Upper lobe of left lung (tissue), 6 donors: Measurements from ENCODE around the gene TNFSF4. TPM values are rescaled to one million over a fixed set of nuclear protein-coding genes. Genes with fewer than 3 reads are reported as not detected.
"Not testable (repeated sequence)": the region's sequence is repeated elsewhere in the genome, so short reads cannot be mapped to it uniquely, and the experiment has no call there.

Experiments used
- ATAC-seq, 2 donors: fragments of 200-7000 bp; cut with Tn5 transposase; one replicate each; pipeline ENCODE4 v1.9.1; 2022; ENCODE audit warnings: mild to moderate bottlenecking in 2 of 2, moderate library complexity in 2 of 2; ENCODE audit not compliant: low FRiP score in 2 of 2
- DNase-seq, 2 donors: peaks; one replicate each; pipeline ENCODE4 v3.0.0-alpha.2; 2019 to 2020
- H3K27ac ChIP-seq, 4 donors: fragments of 200-600 bp; sonication (generic); one replicate each; pipeline ENCODE4 v1.5.1; 2016 to 2019
- H3K27me3 ChIP-seq, 4 donors: fragments of 200-600 bp; sonication (generic); one replicate each; pipeline ENCODE4 v1.5.1; 2017 to 2019
- H3K36me3 ChIP-seq, 4 donors: fragments of 200-600 bp; sonication (generic); one replicate each; pipeline ENCODE4 v1.5.1; 2016 to 2019
- H3K4me1 ChIP-seq, 4 donors: fragments of 200-600 bp; sonication (generic); one replicate each; pipeline ENCODE4 v1.5.1; 2018 to 2019
- H3K4me3 ChIP-seq, 4 donors: fragments of 200-600 bp; sonication (generic); one replicate each; pipeline ENCODE4 v1.5.1; 2017 to 2019; ENCODE audit warnings: mild to moderate bottlenecking in 2 of 4, moderate library complexity in 1 of 4
- H3K9me3 ChIP-seq, 4 donors: fragments of 200-600 bp; sonication (generic); one replicate each; pipeline ENCODE4 v1.5.1; 2018 to 2019
- CTCF ChIP-seq, 6 experiments: fragments of 450-650 bp in 4 of 6; fragments of 200-600 bp in 2 of 6; sonication (generic) in 2 of 6; IDR thresholded peaks; one replicate each; pipeline ENCODE4 v1.5.1; 2016 to 2019; ENCODE audit warnings: antibody characterized with exemption in 6 of 6
- EP300 ChIP-seq, 4 donors: sonication (generic); formaldehyde crosslinking; IDR thresholded peaks; one replicate each; pipeline ENCODE4 v1.5.1; 2017; ENCODE audit warnings: antibody characterized with exemption in 4 of 4, control low read depth in 2 of 4
- POLR2A ChIP-seq, 4 donors: fragments of 450-650 bp; IDR thresholded peaks; one replicate each; pipeline ENCODE4 v1.5.1; 2016 to 2017; ENCODE audit warnings: antibody characterized with exemption in 4 of 4, mild to moderate bottlenecking in 2 of 4
- POLR2AphosphoS5 ChIP-seq, 2 donors: sonication (generic); formaldehyde crosslinking; IDR thresholded peaks; one replicate each; pipeline ENCODE4 v1.5.1; 2017; ENCODE audit warnings: antibody characterized with exemption in 2 of 2
- WGBS, 2 donors: methylation state at CpG; one replicate each; pipeline ENCODE4 v1.1.5; 2017 to 2018; 5-methylcytosine and 5-hydroxymethylcytosine counted together
- total RNA-seq, 6 donors: library from RNA; depleted of rRNA in 4 of 6; stranded (reverse); fragments of >200 nt in 4 of 6; gene quantifications; one replicate each; pipeline versions ENCODE4 v1.1.0 to v1.2.1, GENCODE V29; 2016 to 2021
- donor health status: DM: no; HTN: no; CAD: no; lungs with moderate emphysema.
- donor health status: DM: no; HTN: yes; CAD: no; lungs with severe emphysema.

Gene TNFSF4
- total RNA-seq, 6 donors from 2014 or later: 0.46 to 1.5 (median 0.90) TPM

GRCh38 chr1:173161510-173162221 lies 45.5 kb downstream of the TNFSF4 start:
- no peak overlapping the region for H3K4me3 ChIP-seq
- no peaks in the 10 kb centered on the region for H3K9me3 ChIP-seq
- WGBS, 2 donors: 83 to 92% methylated on average over 3 of the region's 3 CpGs
- TF ChIP-seq POLR2AphosphoS5 (IDR thresholded peaks at IDR 0.05) (no peak), EP300 (IDR thresholded peaks at IDR 0.05) (no peak), CTCF (IDR thresholded peaks at IDR 0.05) (no peak), POLR2A (IDR thresholded peaks at IDR 0.05) (no peak)
- no peaks in the 10 kb centered on the region for H3K36me3 ChIP-seq
- no peaks in the 10 kb centered on the region for H3K4me1 ChIP-seq
- no peaks in the 10 kb centered on the region for H3K27me3 ChIP-seq
- no peak overlapping the region for H3K27ac ChIP-seq
- no peak for DNase-seq
- no peak for ATAC-seq

GRCh38 chr1:173153964-173154363 lies 53.2 kb downstream of the TNFSF4 start:
- not testable (repeated sequence) for ATAC-seq, H3K4me1 ChIP-seq, H3K27ac ChIP-seq, H3K36me3 ChIP-seq, H3K4me3 ChIP-seq, H3K9me3 ChIP-seq, H3K27me3 ChIP-seq
- WGBS, 2 donors: 88 to 95% methylated on average over 9 of the region's 9 CpGs
- peak in 1 of 2 donors; percentile 22 for DNase-seq

- 94 to 97% methylated on average over 4 of the region's 4 CpGs for whole genome bisulfite sequencing, 2 donors
- TF ChIP-seq CTCF (IDR thresholded peaks at IDR 0.05) (no peak), POLR2A (IDR thresholded peaks at IDR 0.05) (no peak), EP300 (IDR thresholded peaks at IDR 0.05) (no peak), POLR2AphosphoS5 (IDR thresholded peaks at IDR 0.05) (no peak)
- DNase-seq: no peak
These were observed 53.6 kb downstream of the TNFSF4 start for GRCh38 chr1:173153503-173153902.

GRCh38 chr1:173152598-173152997 lies 54.5 kb downstream of the TNFSF4 start:
- Histone ChIP-seq H3K4me3 (no peak overlapping the region), H3K36me3 (no peaks in the 10 kb centered on the region), H3K9me3 (peaks cover 0 to 3% (median 0%) of the 10 kb centered on the region in 4 donors), H3K4me1 (no peaks in the 10 kb centered on the region), H3K27me3 (no peaks in the 10 kb centered on the region), H3K27ac (no peak overlapping the region)
- no peak for ATAC-seq
- TF ChIP-seq POLR2AphosphoS5 (IDR thresholded peaks at IDR 0.05): no peak
- no peak for TF ChIP-seq POLR2A (IDR thresholded peaks at IDR 0.05)
- no peak for TF ChIP-seq CTCF (IDR thresholded peaks at IDR 0.05)
- no peak for TF ChIP-seq EP300 (IDR thresholded peaks at IDR 0.05)
- DNase-seq: no peak
- 89% methylated on average over 2 of the region's 2 CpGs for WGBS, 2 donors

More at GRCh38 chr1:173153503-173153902, 53.6 kb downstream of the TNFSF4 start:
- Histone ChIP-seq H3K4me1 (no peaks in the 10 kb centered on the region), H3K9me3 (peaks cover 0 to 3% (median 0%) of the 10 kb centered on the region in 4 donors), H3K27ac (no peak overlapping the region), H3K4me3 (no peak overlapping the region), H3K36me3 (no peaks in the 10 kb centered on the region), H3K27me3 (no peaks in the 10 kb centered on the region)
- no peak for ATAC-seq

GRCh38 chr1:173150795-173151194 lies 56.3 kb downstream of the TNFSF4 start:
- Histone ChIP-seq H3K9me3 (peaks cover 0 to 13% (median under 1%) of the 10 kb centered on the region in 4 donors), H3K4me3 (no peak overlapping the region), H3K27ac (no peak overlapping the region), H3K36me3 (no peaks in the 10 kb centered on the region), H3K4me1 (no peaks in the 10 kb centered on the region), H3K27me3 (no peaks in the 10 kb centered on the region)
- DNase-seq (no peak), ATAC-seq (no peak)
- TF ChIP-seq EP300 (IDR thresholded peaks at IDR 0.05) (no peak), CTCF (IDR thresholded peaks at IDR 0.05) (no peak)
- 69 to 89% methylated on average over 2 of the region's 2 CpGs for WGBS, 2 donors
